Measurements from ENCODE around the gene PLEKHA4. TPM values are rescaled to one million over a fixed set of nuclear protein-coding genes. Genes with fewer than 3 reads are reported as not detected.
"Not testable (repeated sequence)": the region's sequence is repeated elsewhere in the genome, so short reads cannot be mapped to it uniquely, and the experiment has no call there.

The PLEKHA4 gene
- total RNA-seq, 4 donors from 2014 or later: 11.4 to 29.2 (median 18.1) TPM

DNA sequence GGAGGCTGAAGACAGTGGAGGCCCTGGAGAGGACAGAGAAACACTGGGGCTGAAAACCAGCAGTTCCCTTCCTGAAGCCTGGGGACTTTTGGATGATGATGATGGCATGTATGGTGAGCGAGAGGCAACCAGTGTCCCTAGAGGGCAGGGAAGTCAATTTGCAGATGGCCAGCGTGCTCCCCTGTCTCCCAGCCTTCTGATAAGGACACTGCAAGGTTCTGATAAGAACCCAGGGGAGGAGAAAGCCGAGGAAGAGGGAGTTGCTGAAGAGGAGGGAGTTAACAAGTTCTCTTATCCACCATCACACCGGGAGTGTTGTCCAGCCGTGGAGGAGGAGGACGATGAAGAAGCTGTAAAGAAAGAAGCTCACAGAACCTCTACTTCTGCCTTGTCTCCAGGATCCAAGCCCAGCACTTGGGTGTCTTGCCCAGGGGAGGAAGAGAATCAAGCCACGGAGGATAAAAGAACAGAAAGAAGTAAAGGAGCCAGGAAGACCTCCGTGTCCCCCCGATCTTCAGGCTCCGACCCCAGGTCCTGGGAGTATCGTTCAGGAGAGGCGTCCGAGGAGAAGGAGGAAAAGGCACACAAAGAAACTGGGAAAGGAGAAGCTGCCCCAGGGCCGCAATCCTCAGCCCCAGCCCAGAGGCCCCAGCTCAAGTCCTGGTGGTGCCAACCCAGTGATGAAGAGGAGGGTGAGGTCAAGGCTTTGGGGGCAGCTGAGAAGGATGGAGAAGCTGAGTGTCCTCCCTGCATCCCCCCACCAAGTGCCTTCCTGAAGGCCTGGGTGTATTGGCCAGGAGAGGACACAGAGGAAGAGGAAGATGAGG is 5.3 kb upstream of the PLEKHA4 start:
- peak overlapping the region; percentile 86 to 99 for H3K4me3 ChIP-seq
- H3K4me1 ChIP-seq: peaks cover 0 to 72% (median 20%) of the 10 kb centered on the region in 3 donors
- no peaks in the 10 kb centered on the region for H3K9me3 ChIP-seq
- TF ChIP-seq EP300 (IDR thresholded peaks at IDR 0.05) (no peak), POLR2AphosphoS5 (IDR thresholded peaks at IDR 0.05) (no peak), CTCF (IDR thresholded peaks at IDR 0.05) (no peak), POLR2A (IDR thresholded peaks at IDR 0.05) (no peak)
- peaks cover 0 to 56% of the 10 kb centered on the region in 2 donors for H3K36me3 ChIP-seq
- H3K27me3 ChIP-seq: no peaks in the 10 kb centered on the region
- WGBS, 2 donors (ENCODE audit: low coverage in 1 of 2): 12 to 17% methylated on average over 7 of the region's 14 CpGs
- H3K27ac ChIP-seq: peak overlapping the region; percentile 95 to 100 (median 98)
- ATAC-seq: no peak

DNA sequence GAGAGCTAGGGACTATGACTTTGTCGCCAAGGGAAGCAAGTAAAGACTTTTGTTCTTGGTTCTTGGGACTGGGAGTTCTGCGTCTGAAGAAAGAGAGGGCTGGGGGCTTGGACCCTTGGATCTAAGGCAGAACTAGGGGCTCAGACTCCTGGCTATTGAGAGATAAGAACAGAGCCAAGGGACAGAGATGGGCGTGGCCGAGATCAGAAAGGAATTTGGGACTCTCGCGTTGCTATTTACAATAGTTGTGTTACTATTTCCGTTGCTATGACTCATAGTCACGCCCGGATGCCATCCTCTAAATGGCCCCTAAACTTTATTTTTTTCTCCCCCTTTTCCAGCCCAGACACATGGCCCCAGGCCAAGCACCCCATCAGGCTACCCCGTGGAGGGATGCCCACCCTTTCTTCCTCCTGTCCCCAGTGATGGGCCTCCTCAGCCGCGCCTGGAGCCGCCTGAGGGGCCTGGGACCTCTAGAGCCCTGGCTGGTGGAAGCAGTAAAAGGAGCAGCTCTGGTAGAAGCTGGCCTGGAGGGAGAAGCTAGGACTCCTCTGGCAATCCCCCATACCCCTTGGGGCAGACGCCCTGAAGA is 4.6 kb upstream of the PLEKHA4 start:
- Histone ChIP-seq H3K4me3 (peak overlapping the region; percentile 86 to 99), H3K9me3 (no peaks in the 10 kb centered on the region), H3K4me1 (peaks cover 0 to 72% (median 20%) of the 10 kb centered on the region in 3 donors), H3K27ac (peak overlapping the region; percentile 95 to 100 (median 98)), H3K36me3 (peaks cover 0 to 49% of the 10 kb centered on the region in 2 donors), H3K27me3 (no peaks in the 10 kb centered on the region)
- TF ChIP-seq CTCF (IDR thresholded peaks at IDR 0.05) (peak in 2 of 4 experiments; percentile 19 to 21), POLR2AphosphoS5 (IDR thresholded peaks at IDR 0.05) (peak; percentile 80), POLR2A (IDR thresholded peaks at IDR 0.05) (no peak), EP300 (IDR thresholded peaks at IDR 0.05) (no peak)
- WGBS, 2 donors (ENCODE audit: low coverage in 1 of 2): 0% methylated on average over 9 to 10 of the region's 14 CpGs
- peak; percentile 69 for ATAC-seq

DNA sequence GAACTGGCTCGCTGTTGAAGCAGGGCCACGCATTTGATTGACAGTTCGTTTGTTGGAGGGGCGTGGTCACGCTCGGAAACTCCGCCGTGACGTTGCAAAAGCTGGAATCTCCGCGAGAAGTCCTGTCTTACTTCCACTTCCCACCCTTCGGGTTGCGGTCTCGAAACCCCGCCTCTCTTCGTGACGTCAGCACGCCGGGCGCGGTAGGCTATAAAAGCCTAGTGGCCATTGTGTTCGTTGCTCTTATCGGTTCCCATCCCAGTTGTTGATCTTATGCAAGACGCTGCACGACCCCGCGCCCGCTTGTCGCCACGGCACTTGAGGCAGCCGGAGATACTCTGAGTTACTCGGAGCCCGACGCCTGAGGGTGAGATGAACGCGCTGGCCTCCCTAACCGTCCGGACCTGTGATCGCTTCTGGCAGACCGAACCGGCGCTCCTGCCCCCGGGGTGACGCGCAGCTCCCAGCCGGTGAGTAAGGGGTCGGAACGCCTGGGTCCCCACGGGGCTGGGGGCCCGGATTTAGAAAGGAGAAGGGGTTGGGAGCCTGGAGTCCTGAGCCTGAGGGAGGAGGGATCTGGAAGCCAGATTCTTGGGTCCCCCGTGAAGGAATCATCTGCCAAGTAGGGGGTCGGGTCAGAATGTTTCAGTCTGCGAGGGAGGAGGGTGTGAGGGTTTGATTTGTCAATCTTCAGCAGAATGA is 3.9 kb upstream of the PLEKHA4 start, which contains the start of gene PPP1R15A:
PPP1R15A (plus strand) TSS at position 240 of the 702 bp plus-strand sequence. CDS start 813 bp downstream, outside the sequence.
- 0% methylated on average over 18 to 25 of the region's 53 CpGs for WGBS, 2 donors (ENCODE audit: low coverage in 1 of 2)
- H3K4me1 ChIP-seq: peaks cover 0 to 72% (median 26%) of the 10 kb centered on the region in 3 donors
- H3K27me3 ChIP-seq: no peaks in the 10 kb centered on the region
- ATAC-seq: peak; percentile 77
- peak within 1 kb of the TSS; percentile 95 to 100 (median 98) for H3K27ac ChIP-seq
- peak within 1 kb of the TSS; percentile 86 to 99 for H3K4me3 ChIP-seq
- H3K9me3 ChIP-seq: no peaks in the 10 kb centered on the region
- TF ChIP-seq POLR2AphosphoS5 (IDR thresholded peaks at IDR 0.05) (peak; percentile 100), POLR2A (IDR thresholded peaks at IDR 0.05) (peak; percentile 99), CTCF (IDR thresholded peaks at IDR 0.05) (peak in 3 of 4 experiments; percentile 16 to 63 (median 62)), EP300 (IDR thresholded peaks at IDR 0.05) (no peak)
- peaks cover 0 to 43% of the 10 kb centered on the region in 2 donors for H3K36me3 ChIP-seq

- WGBS, 2 donors (ENCODE audit: low coverage in 1 of 2): 81 to 90% methylated on average over 2 to 29 of the region's 31 CpGs
- not testable (repeated sequence) for H3K9me3 ChIP-seq, H3K27me3 ChIP-seq, ATAC-seq
- Histone ChIP-seq H3K36me3 (peaks cover 0 to 36% of the 10 kb centered on the region in 2 donors), H3K4me1 (peaks cover 0 to 72% (median 25%) of the 10 kb centered on the region in 3 donors), H3K4me3 (peak overlapping the region in 1 of 2 donors; percentile 99), H3K27ac (peak overlapping the region in 3 of 4 donors; percentile 95 to 100 (median 99))
These were observed 3.2 kb upstream of the PLEKHA4 start for GRCh38 chr19:48871471-48872181.

Data from gastroesophageal sphincter (tissue), 4 donors.